Measurements from ENCODE around the gene DNAAF2. TPM values are rescaled to one million over a fixed set of nuclear protein-coding genes. Genes with fewer than 3 reads are reported as not detected.

The DNAAF2 gene
- 8.3 and 11.2 TPM in 2 replicates for total RNA-seq

GRCh38 chr14:49634547-49635334, at the start of gene DNAAF2:
DNAAF2 (minus strand) TSS chr14:49635244; CDS start chr14:49635149, 95 bp downstream.

GRCh38 chr14:49620182-49621113, 14.6 kb downstream of the DNAAF2 start, which contains the start of the genes MGAT2 and RPL36AL:
MGAT2 (plus strand) TSS chr14:49620799; CDS start chr14:49621269, 470 bp downstream.
RPL36AL (minus strand) TSS chr14:49620626; CDS start chr14:49619104, 1,522 bp downstream.

GRCh38 chr14:49598485-49599300, 36.4 kb downstream of the DNAAF2 start, which contains the start of gene LRR1:
LRR1 (plus strand) TSS chr14:49598940; CDS start chr14:49599021, 81 bp downstream.

GRCh38 chr14:49585803-49586672, 49.0 kb downstream of the DNAAF2 start, which contains the start of gene RPS29:
RPS29 (minus strand) TSS chr14:49586380; CDS start chr14:49586346, 34 bp downstream.

Small RNA genes lying within 50 kb of the gene (small RNA-seq; reads per million reads assigned to genes)
- gene AL139099.3 (ENCODE audit: low replicate concordance) (not detected), gene AL139099.4 (ENCODE audit: low replicate concordance) (not detected), gene RF00019 (ENCODE audit: low replicate concordance) (not detected), gene RNU6ATAC30P (ENCODE audit: low replicate concordance) (not detected)

Other genes starting within 250 kb of the DNAAF2 start
- gene RPS29, start 48.9 kb downstream of the DNAAF2 start, total RNA-seq, result 1,090 and 1,752 TPM in 2 replicates
- gene LRR1, start 36.3 kb downstream of the DNAAF2 start, total RNA-seq, result 5.5 and 33.8 TPM in 2 replicates
- gene RPL36AL, start 14.6 kb downstream of the DNAAF2 start, total RNA-seq, result 93.6 and 363 TPM in 2 replicates
- gene MGAT2, start 14.4 kb downstream of the DNAAF2 start, total RNA-seq, result 133 and 162 TPM in 2 replicates
- 1.3 and 19.2 TPM in 2 replicates for gene POLE2, start 53.0 kb upstream of the DNAAF2 start, total RNA-seq
- 1.6 and 2.4 TPM in 2 replicates for gene KLHDC1, start 57.9 kb upstream of the DNAAF2 start, total RNA-seq
- 50.1 and 78.3 TPM in 2 replicates for gene KLHDC2, start 132.9 kb upstream of the DNAAF2 start, total RNA-seq
- gene NEMF, start 217.5 kb upstream of the DNAAF2 start, total RNA-seq, result 48.6 and 61.4 TPM in 2 replicates

Data from placental pericyte (primary cell).